GM12873 (cell line): ENCODE results near the gene CYTH4.

Source experiments
- CTCF ChIP-seq: IDR thresholded peaks from 2 replicates; pipeline ENCODE4 v1.5.1; 2012; ENCODE audit warnings: low read depth, mild to moderate bottlenecking, moderate library complexity, low read length, control low read depth; ENCODE audit not compliant: insufficient read depth; ENCODE audit errors: missing control alignments

Gene CYTH4

GRCh38 chr22:37337204-37337943 lies 55.1 kb downstream of the CYTH4 start:
- TF ChIP-seq CTCF, result no peak

- TF ChIP-seq CTCF, result no peak
Measured at GRCh38 chr22:37338539-37339246, 56.4 kb downstream of the CYTH4 start.

- no peak for TF ChIP-seq CTCF
Measured at GRCh38 chr22:37340331-37341262, 58.3 kb downstream of the CYTH4 start.

GRCh38 chr22:37342065-37342464 lies 59.8 kb downstream of the CYTH4 start:
- no peak for TF ChIP-seq CTCF

GRCh38 chr22:37343348-37343747 lies 61.0 kb downstream of the CYTH4 start:
- TF ChIP-seq CTCF, result no peak

GRCh38 chr22:37343863-37344734 lies 61.8 kb downstream of the CYTH4 start:
- no peak for TF ChIP-seq CTCF
